GM19372 (cell line): Measurements from ENCODE around the gene ANXA8L1.
"Not testable (repeated sequence)": the region's sequence is repeated elsewhere in the genome, so short reads cannot be mapped to it uniquely, and the experiment has no call there.

Experiments used
- ATAC-seq: cut with Tn5 transposase; IDR thresholded peaks from one replicate; pipeline ENCODE4 v1.9.1; 2021; ENCODE audit warnings: mild to moderate bottlenecking, low read depth, moderate library complexity; ENCODE audit not compliant: unreplicated experiment

The ANXA8L1 gene

DNA sequence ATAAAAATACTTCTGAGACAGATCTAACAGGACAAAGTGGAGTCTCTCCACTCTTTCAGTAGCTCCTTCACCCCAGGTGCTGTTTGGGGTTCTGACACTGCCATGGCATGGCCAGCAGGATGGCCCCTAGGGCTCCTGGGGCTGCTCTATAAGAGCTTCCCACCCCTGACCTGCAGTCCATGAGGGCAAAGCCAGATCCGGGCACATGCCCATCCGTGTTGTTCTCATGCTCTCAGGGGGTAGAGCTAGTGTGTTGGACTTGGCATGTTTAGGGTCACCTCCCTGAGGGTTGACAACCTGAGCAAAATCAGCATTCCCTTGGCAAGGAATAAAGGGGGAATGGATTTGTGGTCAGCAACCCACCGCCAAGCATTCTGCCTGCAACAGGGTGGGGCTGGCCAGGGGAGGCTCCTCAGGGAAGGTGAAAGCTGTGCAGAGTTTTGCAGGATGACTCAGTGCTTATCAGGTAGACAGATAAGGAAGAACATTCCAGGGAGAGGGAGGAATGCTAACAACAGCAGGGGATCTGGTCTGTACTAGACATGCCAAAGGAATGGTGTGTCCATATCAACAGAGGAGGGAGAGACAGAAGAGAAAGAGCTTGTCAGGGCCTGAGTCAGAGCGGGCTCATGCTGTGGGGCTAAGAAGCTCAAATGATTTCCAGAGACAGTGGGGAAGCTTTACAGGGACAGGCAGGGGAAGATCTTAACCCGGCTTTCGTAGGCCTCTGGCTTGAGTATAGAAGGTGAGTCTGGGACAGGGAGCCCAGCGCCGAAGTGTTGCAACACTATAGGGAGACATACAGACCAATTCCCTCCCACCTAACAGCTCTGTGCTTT is 21.1 kb downstream of the ANXA8L1 start:
- ATAC-seq: not testable (repeated sequence)

DNA sequence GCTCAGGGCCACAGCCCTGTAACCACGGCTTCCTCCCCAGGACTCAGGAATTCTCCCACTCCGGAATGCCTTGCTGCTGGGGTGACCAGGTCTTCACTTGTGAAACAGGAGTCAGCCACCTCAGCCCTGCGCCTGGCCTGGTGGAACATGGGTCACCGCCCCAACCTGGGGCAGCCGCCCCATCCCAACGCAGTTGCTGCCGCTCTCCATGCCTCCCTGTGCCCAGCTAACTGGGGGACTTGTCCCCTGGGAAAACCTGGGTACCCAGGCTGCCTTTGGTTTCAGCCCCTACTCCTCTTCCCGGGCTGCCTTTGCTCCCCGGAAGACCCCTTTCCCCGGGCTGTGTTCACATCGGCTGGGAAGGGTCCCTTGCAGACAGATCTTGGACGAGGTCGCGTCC is 22.2 kb downstream of the ANXA8L1 start:
- not testable (repeated sequence) for ATAC-seq

DNA sequence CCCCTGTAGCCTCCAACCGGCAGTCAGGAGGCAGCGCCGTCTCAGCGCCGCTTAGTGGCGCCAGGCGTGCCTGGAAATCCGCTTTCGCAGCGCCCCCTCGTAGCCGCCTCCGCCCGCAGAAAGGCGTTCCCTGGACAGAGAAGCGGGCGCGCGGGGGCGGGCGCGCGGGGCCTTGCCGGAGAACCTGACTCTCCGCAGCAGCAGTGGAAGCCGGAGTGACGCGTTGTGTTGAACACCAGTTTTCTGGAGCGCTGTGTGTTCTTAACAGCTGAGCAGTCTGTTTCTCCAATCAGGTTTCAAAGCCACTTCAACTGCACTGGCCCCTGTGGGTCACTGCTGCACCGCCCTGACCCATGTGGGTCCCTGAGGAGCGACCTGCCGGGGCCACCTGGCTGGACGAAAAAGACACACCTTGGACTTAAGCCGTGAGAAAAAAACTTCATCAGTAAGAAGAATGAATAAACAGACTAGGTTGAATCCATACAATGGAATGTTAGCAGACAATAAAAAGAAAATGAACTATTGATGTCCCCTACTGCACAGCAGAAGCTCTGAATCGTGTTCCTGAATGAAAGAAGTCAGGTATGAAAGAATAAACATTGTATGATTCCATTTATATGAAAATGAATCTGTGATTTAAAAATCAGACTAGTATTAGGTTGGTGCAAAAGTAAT is 22.8 kb downstream of the ANXA8L1 start:
- not testable (repeated sequence) for ATAC-seq

DNA sequence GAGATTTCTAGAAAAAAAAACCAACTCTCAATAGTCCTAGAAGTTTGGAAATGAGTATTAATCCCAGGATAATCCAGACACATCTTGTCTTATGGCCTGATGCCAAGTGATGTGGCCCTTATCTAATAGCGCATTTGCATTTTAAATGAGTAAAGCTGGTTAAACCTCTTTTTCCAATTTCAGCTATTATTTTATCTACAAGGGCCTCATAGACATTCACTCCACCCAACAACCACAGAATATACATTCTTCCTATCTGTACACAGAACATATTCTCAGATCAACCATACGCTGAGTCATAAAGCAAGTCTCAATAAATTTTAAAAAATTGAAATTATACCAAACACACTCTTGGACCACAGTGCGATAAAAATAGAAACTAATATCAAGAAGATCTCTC is 34.0 kb downstream of the ANXA8L1 start:
- not testable (repeated sequence) for ATAC-seq

DNA sequence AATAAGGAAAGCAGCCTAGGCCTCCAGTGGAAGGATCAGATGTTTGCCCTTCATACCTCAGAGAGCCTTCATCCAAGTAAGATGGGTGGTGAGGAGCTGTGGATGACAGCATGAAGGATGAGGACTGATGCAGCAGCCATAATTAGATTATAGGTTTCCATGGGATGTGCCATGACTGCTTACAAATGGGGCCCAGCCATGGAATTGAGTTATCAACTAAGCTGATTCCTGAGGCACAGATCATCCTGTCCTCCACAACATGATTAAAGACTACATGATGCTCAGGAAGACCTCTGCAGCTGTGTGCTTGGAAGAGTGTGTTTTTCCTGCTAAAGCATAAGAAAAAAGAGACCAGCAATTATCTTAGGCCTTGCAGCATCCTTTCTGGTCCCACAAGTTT is 35.5 kb downstream of the ANXA8L1 start:
- ATAC-seq: not testable (repeated sequence)

DNA sequence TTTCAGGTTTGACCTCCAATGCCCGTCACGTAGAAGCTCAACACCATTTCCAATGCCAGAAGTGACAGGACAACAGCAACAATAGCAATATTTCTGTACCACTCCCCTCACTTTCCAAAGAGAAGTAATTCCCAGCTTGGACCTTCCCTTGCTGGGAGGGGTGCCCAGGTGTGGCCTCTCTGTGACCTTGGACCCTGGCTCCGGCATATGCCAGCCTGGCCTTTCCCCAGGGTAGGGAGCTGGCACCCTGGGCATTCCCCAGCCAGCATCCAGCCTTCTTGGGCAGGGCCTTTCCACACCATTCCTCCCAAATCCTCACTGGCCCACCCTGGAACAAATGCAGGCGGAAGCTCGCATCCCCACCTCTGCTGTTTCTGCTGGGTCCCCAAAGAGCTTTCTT is 37.1 kb downstream of the ANXA8L1 start:
- ATAC-seq: not testable (repeated sequence)

DNA sequence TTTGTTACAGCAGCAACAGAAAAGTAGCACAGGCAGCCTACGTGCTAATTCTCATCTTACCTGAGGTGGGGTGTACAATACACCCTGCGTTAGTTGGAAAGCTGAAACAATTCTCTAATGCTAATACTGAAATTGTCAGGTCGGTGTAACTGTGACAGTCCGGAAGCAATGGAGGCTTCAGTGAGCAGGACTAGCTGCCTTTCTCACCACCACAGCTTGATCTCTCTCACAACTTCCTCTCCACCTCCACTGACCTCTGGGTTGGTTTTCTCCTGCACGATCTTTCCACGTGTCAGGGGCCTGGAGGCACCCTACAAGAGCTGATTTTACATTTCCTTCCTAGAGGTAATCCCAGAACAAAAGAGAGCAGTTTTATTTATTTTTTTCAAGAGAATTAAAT is 39.7 kb downstream of the ANXA8L1 start:
- ATAC-seq: not testable (repeated sequence)

DNA sequence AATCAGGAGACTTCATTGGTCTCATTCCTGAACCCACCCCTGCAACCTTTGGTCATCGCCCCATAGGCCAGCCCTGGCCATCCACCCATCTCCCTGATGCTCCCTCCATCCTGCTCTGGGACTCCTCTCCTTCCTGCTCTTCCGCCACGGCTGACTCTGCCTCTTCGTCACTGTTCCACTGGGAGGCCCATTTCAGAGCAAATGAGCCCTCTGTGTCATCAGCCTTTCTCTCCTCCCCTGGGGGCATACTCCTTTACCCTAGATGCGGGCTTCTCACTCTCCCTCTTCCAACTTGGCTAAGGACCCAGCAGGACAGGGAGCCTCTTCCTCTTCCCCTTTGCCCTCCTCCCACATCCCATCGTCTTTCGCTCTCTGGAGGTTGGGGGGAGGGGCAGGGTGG is 42.7 kb downstream of the ANXA8L1 start:
- not testable (repeated sequence) for ATAC-seq

DNA sequence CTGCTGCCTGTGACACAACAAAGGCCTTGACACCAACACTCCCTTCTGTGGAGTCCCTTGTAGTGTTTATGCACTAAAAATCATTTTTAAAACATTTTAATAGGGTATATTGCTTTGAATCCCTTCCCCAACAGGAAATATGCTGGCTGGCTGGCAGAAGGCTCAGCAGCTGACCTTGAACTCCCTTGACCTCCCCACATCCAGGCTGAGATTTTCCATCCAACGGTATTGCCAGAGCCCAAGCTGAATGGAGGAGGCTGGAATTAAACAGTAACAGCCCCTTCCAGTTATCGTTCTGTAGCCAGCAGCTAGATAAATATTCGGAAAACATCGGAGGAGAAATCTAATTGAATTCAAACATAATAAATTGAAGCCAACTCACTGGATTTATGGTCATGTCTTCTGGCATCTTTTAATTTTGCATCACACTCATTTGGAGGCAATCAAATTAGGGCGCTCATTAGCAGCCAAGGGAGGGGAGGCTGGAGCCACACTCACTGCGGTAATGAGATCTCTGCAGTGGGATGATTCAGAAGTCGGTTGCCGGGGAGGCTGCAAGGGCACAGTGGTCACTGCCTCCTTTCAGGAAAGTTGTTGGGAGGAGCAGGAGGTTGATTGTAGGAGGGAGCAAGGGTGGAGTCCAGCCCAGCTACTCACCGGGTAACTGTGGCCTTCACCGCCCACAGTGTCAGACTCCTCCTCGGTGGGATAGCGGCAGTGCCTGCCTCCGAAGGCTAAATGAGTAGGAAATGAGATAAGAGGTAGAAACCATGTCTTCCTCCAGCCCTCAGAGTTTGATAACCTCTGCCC is 44.2 kb downstream of the ANXA8L1 start:
- ATAC-seq: not testable (repeated sequence)

DNA sequence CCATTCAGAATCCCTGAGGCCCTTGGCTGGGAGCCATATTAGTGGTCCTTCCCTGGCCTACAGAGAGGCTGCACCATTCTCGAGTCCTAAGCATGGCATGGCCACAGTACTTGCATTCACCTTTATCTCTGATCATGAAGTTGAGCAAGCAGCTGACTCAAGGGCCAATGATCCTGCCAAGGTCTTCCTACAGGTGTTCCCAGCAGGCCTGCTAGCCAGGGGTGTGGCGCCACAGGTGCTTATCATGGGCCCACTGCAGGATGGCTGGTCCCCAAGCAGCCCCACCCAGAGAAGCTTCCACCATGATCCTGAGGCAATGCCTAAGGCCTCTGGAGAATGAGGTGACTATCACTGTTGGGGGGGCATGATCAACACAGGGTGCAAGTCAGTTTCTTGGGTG is 48.0 kb downstream of the ANXA8L1 start:
- not testable (repeated sequence) for ATAC-seq

DNA sequence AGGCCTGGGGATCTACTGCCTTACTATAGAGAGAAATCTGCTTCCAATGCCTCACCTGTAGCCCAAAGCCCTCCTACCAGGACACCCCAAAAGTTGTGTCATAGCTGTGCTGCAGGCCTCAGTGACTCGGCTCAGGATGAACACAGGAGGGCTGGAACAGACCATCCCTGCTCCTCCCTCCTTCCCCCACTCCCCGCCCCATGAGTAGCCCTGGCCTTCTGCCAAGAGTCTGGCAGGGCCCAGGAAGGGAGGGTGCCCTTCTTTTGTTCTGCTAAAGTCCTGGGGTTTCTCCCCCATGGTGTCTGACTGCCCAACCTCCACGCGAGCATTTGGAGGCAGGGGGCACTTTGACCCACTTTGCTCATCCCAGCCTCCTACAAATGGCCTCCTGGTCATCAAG is 65.4 kb downstream of the ANXA8L1 start:
- not testable (repeated sequence) for ATAC-seq
